ENCODE measurements around the gene GOLGA2. TPM values are rescaled to one million over a fixed set of nuclear protein-coding genes. Genes with fewer than 3 reads are reported as not detected.

Gene GOLGA2
- total and polyA plus RNA-seq, 2 of the 13 experiments (the other 11 are each of a cell fraction or from before 2014, with no cell fraction given) = 45.3 to 45.8 TPM

DNA sequence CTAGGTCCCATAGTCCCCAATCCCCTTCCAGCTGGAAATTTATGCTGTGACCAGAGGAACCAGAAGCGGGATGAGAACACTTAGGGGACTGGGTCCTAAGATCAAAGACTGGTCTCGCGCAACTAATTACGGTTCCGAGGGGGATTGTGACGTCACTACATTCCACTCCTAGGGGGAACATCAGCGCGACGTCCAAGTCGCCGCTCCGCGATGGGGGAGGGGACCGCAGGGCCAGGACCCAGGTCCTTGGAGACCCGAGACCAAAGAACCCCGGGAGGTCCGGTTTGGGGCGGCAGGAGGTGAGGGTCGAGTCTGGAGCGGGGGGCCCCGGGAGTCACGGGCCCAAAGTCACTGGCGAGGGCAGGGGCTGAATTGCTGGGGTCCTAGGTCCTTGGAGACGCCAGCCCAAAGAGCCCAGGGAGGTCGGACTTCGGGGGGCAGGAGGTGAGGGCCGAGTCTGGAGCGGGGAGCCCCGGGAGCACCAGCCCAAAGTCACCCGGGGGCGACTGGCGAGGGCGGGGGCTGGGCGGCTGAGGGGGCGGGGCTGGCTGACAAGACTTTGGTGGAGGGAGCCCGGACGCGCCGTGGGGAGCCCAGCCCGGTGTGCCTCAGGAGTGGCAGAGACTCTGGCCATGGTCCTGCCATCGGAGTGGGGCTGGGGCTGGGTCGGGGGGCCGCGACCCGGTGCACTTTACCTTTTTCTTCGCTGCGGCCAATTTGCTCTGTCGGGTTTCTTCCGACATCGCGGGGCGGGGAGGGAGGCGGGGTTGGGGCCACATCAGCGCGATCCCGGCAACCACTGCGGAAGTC is at the start of gene GOLGA2 (continued):
- TF ChIP-seq ZNF33A (CRISPR knock-in tag; IDR thresholded peaks at IDR 0.05; ENCODE audit: borderline replicate concordance) = 0 out of 2 replicates have a peak, but pooled peaks have one; percentile 1
- peak; percentile 96 for TF ChIP-seq ATF7 (IDR thresholded peaks at IDR 0.05)
- no peak for TF ChIP-seq ATF7 (CRISPR knock-in tag; IDR thresholded peaks at IDR 0.05)

DNA sequence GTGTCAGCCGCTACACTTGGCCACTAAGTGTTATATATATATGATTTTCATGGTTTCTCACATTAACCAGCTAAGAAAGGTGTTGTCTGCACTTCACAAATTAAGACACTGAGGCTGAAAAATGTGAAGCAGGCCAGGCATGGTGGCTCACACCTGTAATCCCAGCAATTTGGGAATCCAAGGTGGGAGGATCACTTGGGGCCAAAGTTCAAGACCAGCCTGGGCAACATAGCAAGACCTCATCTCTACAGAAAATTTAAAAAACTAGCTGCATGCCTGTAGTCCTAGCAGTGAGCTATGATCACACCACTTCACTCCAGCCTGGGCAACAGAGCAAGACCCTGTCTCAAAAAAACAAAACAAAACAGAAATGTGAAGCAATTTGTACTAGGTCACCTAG is 48.6 kb upstream of the GOLGA2 start:
- Histone ChIP-seq H3K9ac (ENCODE audit: insufficient read depth, low read depth, low read length) (peak overlapping the region; percentile 96; the same call in 1 of the 2 replicates), H4K20me1 (ENCODE audit: insufficient read depth, low read length) (no peaks in the 10 kb centered on the region), H3K79me2 (ENCODE audit: insufficient read depth, low read length) (peaks cover 33% of the 10 kb centered on the region), H3K27me3 (ENCODE audit: control insufficient read depth in 1 of 2, insufficient read depth in 2 of 2, low read length in 2 of 2) (no peaks in the 10 kb centered on the region; a peak in 1 of 5 replicates), H3K4me3 (replicated peaks in 1 of 3; ENCODE audit: insufficient read depth in 1 of 3, low read depth in 2 of 3, low read length in 3 of 3) (no peak overlapping the region), H3K27ac (ENCODE audit: extremely low read length, insufficient read depth, low read length) (no peak overlapping the region), H3K36me3 (replicated peaks in 1 of 2; ENCODE audit: control insufficient read depth in 1 of 2, insufficient read depth in 2 of 2, low read length in 2 of 2) (peaks cover 11 to 36% of the 10 kb centered on the region in 2 experiments), H3K4me1 (ENCODE audit: insufficient read depth, low read length) (peaks cover 31% of the 10 kb centered on the region), H3K9me3 (ENCODE audit: low read length) (no peaks in the 10 kb centered on the region), H3K4me2 (ENCODE audit: low read depth, low read length) (peak overlapping the region; percentile 80; the same call in 1 of the 2 replicates), H2AFZ (ENCODE audit: low read length) (no peak overlapping the region)
- 93% methylated on average over 1 of the region's 1 CpG for WGBS (ENCODE audit: low lambda C conversion rate)
- intact Hi-C loops (cut with micrococcal nuclease; ENCODE audit: unreplicated experiment) (no loop called here), in situ Hi-C loops (cut with HindIII; ENCODE audit: extremely low pct_ligation_motif_present, low pct_unique_long_range_greater_than_20kb) (no loop called here)
- ChIA-PET CTCF (ENCODE audit: low intra/inter-chr PET ratio, low total read pairs) (no interaction called here), POLR2A (interaction anchor here (1.1 to 1.4 kb wide), 2 partner anchors 29 to 227 kb away, joined by 3 read pairs; no protein-coding TSS in a partner anchor)
- no TSS peak for BruUV-seq (replicated peaks)
- no peak for ATAC-seq
- no peak for FAIRE-seq
- no peak for DNase-seq (ENCODE audit: low spot score)
- TF ChIP-seq ZNF616 (CRISPR knock-in tag; IDR thresholded peaks at IDR 0.05; ENCODE audit: low read depth) = no peak
- TF ChIP-seq, protein P1, sequence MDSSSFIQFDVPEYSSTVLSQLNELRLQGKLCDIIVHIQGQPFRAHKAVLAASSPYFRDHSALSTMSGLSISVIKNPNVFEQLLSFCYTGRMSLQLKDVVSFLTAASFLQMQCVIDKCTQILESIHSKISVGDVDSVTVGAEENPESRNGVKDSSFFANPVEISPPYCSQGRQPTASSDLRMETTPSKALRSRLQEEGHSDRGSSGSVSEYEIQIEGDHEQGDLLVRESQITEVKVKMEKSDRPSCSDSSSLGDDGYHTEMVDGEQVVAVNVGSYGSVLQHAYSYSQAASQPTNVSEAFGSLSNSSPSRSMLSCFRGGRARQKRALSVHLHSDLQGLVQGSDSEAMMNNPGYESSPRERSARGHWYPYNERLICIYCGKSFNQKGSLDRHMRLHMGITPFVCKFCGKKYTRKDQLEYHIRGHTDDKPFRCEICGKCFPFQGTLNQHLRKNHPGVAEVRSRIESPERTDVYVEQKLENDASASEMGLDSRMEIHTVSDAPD (CRISPR knock-in tag; IDR thresholded peaks at IDR 0.05) = no peak
- TF ChIP-seq, protein P2, sequence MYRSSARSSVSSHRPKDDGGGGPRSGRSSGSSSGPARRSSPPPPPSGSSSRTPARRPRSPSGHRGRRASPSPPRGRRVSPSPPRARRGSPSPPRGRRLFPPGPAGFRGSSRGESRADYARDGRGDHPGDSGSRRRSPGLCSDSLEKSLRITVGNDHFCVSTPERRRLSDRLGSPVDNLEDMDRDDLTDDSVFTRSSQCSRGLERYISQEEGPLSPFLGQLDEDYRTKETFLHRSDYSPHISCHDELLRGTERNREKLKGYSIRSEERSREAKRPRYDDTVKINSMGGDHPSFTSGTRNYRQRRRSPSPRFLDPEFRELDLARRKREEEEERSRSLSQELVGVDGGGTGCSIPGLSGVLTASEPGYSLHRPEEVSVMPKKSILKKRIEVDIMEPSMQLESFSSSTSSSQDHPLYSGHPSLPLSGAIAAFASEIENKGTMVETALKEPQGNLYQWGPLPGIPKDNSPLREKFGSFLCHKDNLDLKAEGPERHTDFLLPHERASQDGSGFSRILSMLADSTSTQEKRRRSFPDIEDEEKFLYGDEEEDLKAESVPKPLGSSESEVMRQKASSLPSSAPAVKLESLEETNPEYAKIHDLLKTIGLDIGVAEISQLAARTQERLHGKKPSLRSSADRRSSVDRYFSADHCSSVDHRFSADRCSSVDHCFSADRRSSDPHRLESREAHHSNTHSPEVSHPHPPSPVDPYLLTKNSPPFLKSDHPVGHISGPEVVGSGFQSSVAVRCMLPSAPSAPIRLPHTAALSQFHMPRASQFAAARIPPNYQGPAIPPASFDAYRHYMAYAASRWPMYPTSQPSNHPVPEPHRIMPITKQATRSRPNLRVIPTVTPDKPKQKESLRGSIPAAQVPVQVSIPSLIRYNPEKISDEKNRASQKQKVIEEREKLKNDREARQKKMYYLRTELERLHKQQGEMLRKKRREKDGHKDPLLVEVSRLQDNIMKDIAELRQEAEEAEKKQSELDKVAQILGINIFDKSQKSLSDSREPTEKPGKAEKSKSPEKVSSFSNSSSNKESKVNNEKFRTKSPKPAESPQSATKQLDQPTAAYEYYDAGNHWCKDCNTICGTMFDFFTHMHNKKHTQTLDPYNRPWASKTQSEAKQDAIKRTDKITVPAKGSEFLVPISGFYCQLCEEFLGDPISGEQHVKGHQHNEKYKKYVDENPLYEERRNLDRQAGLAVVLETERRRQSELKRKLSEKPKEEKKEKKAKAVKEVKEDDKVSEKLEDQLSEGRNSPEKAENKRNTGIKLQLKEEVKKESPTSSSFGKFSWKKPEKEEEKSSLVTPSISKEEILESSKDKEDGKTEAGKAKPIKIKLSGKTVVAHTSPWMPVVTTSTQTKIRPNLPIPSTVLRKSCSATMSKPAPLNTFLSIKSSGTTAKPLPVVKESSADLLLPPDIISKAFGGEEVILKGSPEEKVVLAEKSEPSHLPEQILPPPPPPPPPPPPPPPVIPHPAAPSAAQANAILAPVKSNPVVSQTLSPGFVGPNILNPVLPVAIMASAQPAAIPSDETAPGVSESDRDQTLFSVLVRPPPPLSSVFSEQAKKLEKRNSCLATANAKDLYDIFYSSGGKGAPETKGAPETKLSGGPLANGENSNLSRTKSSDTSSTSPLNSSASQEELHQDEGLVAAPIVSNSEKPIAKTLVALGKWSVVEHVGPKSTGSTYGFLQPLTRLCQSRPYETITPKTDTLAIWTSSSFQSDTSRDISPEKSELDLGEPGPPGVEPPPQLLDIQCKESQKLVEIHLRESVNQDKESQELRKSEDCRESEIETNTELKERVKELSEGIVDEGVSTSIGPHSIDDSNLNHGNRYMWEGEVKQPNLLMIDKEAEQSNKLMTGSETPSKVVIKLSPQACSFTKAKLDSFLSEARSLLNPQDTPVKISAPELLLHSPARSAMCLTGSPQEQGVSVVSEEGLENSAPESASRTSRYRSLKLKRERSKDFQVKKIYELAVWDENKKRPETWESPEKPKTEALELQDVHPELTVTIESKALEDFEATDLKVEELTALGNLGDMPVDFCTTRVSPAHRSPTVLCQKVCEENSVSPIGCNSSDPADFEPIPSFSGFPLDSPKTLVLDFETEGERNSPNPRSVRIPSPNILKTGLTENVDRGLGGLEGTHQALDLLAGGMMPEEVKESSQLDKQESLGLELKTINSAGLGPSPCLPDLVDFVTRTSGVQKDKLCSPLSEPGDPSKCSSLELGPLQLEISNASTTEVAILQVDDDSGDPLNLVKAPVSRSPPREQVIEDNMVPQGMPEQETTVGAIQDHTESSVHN (CRISPR knock-in tag; IDR thresholded peaks at IDR 0.05) = no peak
- TF ChIP-seq, protein P3, sequence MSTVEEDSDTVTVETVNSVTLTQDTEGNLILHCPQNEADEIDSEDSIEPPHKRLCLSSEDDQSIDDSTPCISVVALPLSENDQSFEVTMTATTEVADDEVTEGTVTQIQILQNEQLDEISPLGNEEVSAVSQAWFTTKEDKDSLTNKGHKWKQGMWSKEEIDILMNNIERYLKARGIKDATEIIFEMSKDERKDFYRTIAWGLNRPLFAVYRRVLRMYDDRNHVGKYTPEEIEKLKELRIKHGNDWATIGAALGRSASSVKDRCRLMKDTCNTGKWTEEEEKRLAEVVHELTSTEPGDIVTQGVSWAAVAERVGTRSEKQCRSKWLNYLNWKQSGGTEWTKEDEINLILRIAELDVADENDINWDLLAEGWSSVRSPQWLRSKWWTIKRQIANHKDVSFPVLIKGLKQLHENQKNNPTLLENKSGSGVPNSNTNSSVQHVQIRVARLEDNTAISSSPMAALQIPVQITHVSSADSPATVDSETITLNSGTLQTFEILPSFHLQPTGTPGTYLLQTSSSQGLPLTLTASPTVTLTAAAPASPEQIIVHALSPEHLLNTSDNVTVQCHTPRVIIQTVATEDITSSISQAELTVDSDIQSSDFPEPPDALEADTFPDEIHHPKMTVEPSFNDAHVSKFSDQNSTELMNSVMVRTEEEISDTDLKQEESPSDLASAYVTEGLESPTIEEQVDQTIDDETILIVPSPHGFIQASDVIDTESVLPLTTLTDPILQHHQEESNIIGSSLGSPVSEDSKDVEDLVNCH (CRISPR knock-in tag; IDR thresholded peaks at IDR 0.05) = no peak
- TF ChIP-seq ZNF569 (CRISPR knock-in tag; IDR thresholded peaks at IDR 0.05; ENCODE audit: borderline replicate concordance) = no peak
- TF ChIP-seq HOXA7 (CRISPR knock-in tag; IDR thresholded peaks at IDR 0.05) = no peak

All from HepG2 (cell line).